H1 (cell line): Measurements from ENCODE around the gene DPP10. TPM values are rescaled to one million over a fixed set of nuclear protein-coding genes. Genes with fewer than 3 reads are reported as not detected.

ENCODE experiments used
- CTCF ChIA-PET: fragments of 300-600 bp; sonication (Branson Sonifier 250); formaldehyde crosslinking; loops from one replicate; lab custom pipeline; 2021; ENCODE audit not compliant: partially characterized antibody; lab: Charles Lee
- POLR2A ChIA-PET: fragments of 300-600 bp; sonication (Branson Sonifier 250); formaldehyde crosslinking; loops from one replicate; lab custom pipeline; 2021; ENCODE audit warnings: inconsistent platforms; ENCODE audit not compliant: partially characterized antibody; lab: Charles Lee
- DNase-seq, 2 experiments: peaks; one replicate each; pipeline versions ENCODE4 v3.0.0 to v3.0.0-alpha.2; 2010 to 2022; ENCODE audit warnings: low spot score in 2 of 2, low read depth in 1 of 2, mixed read lengths in 1 of 2
- FAIRE-seq: peaks from 2 replicates; lab custom pipeline; 2011; peaks lifted over from hg19 to GRCh38; lab: Jason Lieb, UNC
- H2AFZ ChIP-seq: 2 replicates; pipeline ENCODE4 v1.8.1; 2012; ENCODE audit warnings: low read length, inconsistent platforms
- H2AK5ac ChIP-seq: 2 replicates; pipeline ENCODE4 v1.6.1; 2013; ENCODE audit warnings: low read depth, low read length
- H2BK120ac ChIP-seq: replicated peaks from 2 replicates; pipeline ENCODE3; 2013; ENCODE audit warnings: low read depth, low read length, inconsistent platforms
- H2BK12ac ChIP-seq: 2 replicates; pipeline ENCODE4 v1.6.1; 2013; ENCODE audit warnings: low read depth, low read length
- H2BK15ac ChIP-seq: 2 replicates; pipeline ENCODE4 v1.6.1; 2013; ENCODE audit warnings: low read length
- H2BK20ac ChIP-seq: 2 replicates; pipeline ENCODE4 v1.6.1; 2013; ENCODE audit warnings: low read length
- H2BK5ac ChIP-seq: 2 replicates; pipeline ENCODE4 v1.6.1; 2013; ENCODE audit warnings: low read depth, low read length
- H3K14ac ChIP-seq: 2 replicates; pipeline ENCODE4 v1.6.1; 2013; ENCODE audit warnings: inconsistent platforms; ENCODE audit not compliant: insufficient read length
- H3K18ac ChIP-seq: 2 replicates; pipeline ENCODE4 v1.6.1; 2013; ENCODE audit warnings: low read length; ENCODE audit errors: extremely low read depth
- H3K23ac ChIP-seq: 2 replicates; pipeline ENCODE4 v1.6.1; 2013; ENCODE audit warnings: inconsistent platforms; ENCODE audit not compliant: insufficient read length
- H3K23me2 ChIP-seq: 2 replicates; pipeline ENCODE4 v1.6.1; 2013; ENCODE audit warnings: low read depth, low read length
- H3K27ac ChIP-seq: 2 replicates; pipeline ENCODE4 v1.6.1; 2011; ENCODE audit warnings: low read depth, low read length, inconsistent platforms
- H3K27me3 ChIP-seq, 4 experiments: replicated peaks in 1 of 4; 1 replicate in 1 of 4; 2 replicates in 3 of 4; pipeline versions ENCODE4 v1.6.1 to v1.8.1; 2011 to 2013; ENCODE audit warnings: low read length in 3 of 4, mild to moderate bottlenecking in 3 of 4, inconsistent platforms in 2 of 4, mixed read lengths in 2 of 4, moderate library complexity in 1 of 4; ENCODE audit not compliant: control insufficient read depth in 3 of 4, insufficient read depth in 3 of 4; ENCODE audit errors: extremely low read depth in 1 of 4
- H3K36me3 ChIP-seq, 4 experiments: 2 replicates each; pipeline versions ENCODE4 v1.6.1 to v1.8.1; 2011 to 2013; ENCODE audit warnings: mild to moderate bottlenecking in 4 of 4, low read length in 3 of 4, moderate library complexity in 2 of 4, control low read depth in 1 of 4, inconsistent platforms in 1 of 4; ENCODE audit not compliant: insufficient read depth in 4 of 4, control insufficient read depth in 2 of 4
- H3K4ac ChIP-seq: replicated peaks from 2 replicates; pipeline ENCODE3; 2013; ENCODE audit warnings: low read length, low read depth, mixed read lengths, inconsistent platforms; ENCODE audit not compliant: insufficient read length
- H3K4me1 ChIP-seq, 4 experiments: replicated peaks in 1 of 4; 1 replicate in 1 of 4; 2 replicates in 3 of 4; pipeline versions ENCODE4 v1.6.1 to v1.8.1; 2011 to 2013; ENCODE audit warnings: low read length in 3 of 4, inconsistent platforms in 2 of 4, mixed read lengths in 1 of 4; ENCODE audit not compliant: insufficient read depth in 4 of 4, control insufficient read depth in 3 of 4
- H3K4me2 ChIP-seq, 2 experiments: 2 replicates each; pipeline versions ENCODE4 v1.6.1 to v1.8.1; 2011 to 2013; ENCODE audit warnings: low read depth in 2 of 2, low read length in 2 of 2, control low read depth in 1 of 2, inconsistent platforms in 1 of 2, mild to moderate bottlenecking in 1 of 2; ENCODE audit not compliant: insufficient read depth in 1 of 2
- H3K4me3 ChIP-seq, 4 experiments: fragments of 200-600, 300-600 bp in 1 of 4; sonication (generic), shearing (Covaris generic), sonication (Bioruptor Twin) in 1 of 4; 2 replicates each; pipeline versions ENCODE4 v1.5.1 to v1.8.1; 2011 to 2016; ENCODE audit warnings: low read length in 4 of 4, low read depth in 3 of 4, control low read depth in 2 of 4, inconsistent platforms in 2 of 4, mild to moderate bottlenecking in 2 of 4, mixed read lengths in 1 of 4, moderate library complexity in 1 of 4; ENCODE audit not compliant: insufficient read depth in 2 of 4; ENCODE audit errors: extremely low read depth in 1 of 4
- H3K56ac ChIP-seq: replicated peaks from 2 replicates; pipeline ENCODE3; 2013; ENCODE audit warnings: low read depth, mild to moderate bottlenecking, mixed read lengths, low read length, inconsistent platforms; ENCODE audit not compliant: insufficient read length
- H3K79me1 ChIP-seq: 2 replicates; pipeline ENCODE4 v1.6.1; 2013; ENCODE audit warnings: low read depth, low read length, control low read depth
- H3K79me2 ChIP-seq, 2 experiments: 2 replicates each; pipeline versions ENCODE4 v1.6.1 to v1.8.1; 2012 to 2013; ENCODE audit warnings: low read length in 2 of 2, mild to moderate bottlenecking in 2 of 2, inconsistent platforms in 1 of 2; ENCODE audit not compliant: insufficient read depth in 2 of 2, control insufficient read depth in 1 of 2
- H3K9ac ChIP-seq, 4 experiments: replicated peaks in 1 of 4; 1 replicate in 1 of 4; 2 replicates in 3 of 4; pipeline versions ENCODE4 v1.6.1 to v1.8.1; 2011 to 2013; ENCODE audit warnings: low read depth in 3 of 4, low read length in 3 of 4, control low read depth in 2 of 4, mild to moderate bottlenecking in 2 of 4, moderate library complexity in 2 of 4, inconsistent platforms in 1 of 4; ENCODE audit errors: extremely low read depth in 1 of 4
- H3K9me3 ChIP-seq, 2 experiments: 2 replicates each; pipeline versions ENCODE4 v1.6.1 to v1.8.1; 2012 to 2013; ENCODE audit warnings: mild to moderate bottlenecking in 2 of 2, moderate library complexity in 2 of 2, control low read depth in 1 of 2, inconsistent platforms in 1 of 2, low read depth in 1 of 2, low read length in 1 of 2, mixed read lengths in 1 of 2; ENCODE audit not compliant: insufficient read depth in 2 of 2
- H4K20me1 ChIP-seq, 2 experiments: replicated peaks in 1 of 2; 2 replicates each; pipeline versions ENCODE3 to v1.8.1; 2011 to 2013; ENCODE audit warnings: inconsistent platforms in 2 of 2, low read length in 2 of 2, mild to moderate bottlenecking in 1 of 2; ENCODE audit not compliant: insufficient read depth in 2 of 2, control insufficient read depth in 1 of 2
- H4K5ac ChIP-seq: 2 replicates; pipeline ENCODE4 v1.6.1; 2013; ENCODE audit warnings: low read length, low read depth, mixed read lengths, inconsistent platforms; ENCODE audit not compliant: insufficient read length
- H4K8ac ChIP-seq: 2 replicates; pipeline ENCODE4 v1.8.0; 2013; ENCODE audit warnings: mild to moderate bottlenecking, moderate library complexity, low read length, inconsistent platforms; ENCODE audit not compliant: insufficient read depth; ENCODE audit errors: extremely low read depth
- H4K91ac ChIP-seq: replicated peaks from 2 replicates; pipeline ENCODE3; 2013; ENCODE audit warnings: low read length, mixed read lengths, inconsistent platforms; ENCODE audit not compliant: insufficient read length
- BACH1 ChIP-seq: IDR thresholded peaks from 2 replicates; pipeline ENCODE4 v1.6.1; 2012; ENCODE audit warnings: low read length, improper control_type of control experiment
- BRCA1 ChIP-seq: IDR thresholded peaks from 2 replicates; pipeline ENCODE4 v1.6.1; 2012; ENCODE audit warnings: low read depth, low read length, improper control_type of control experiment
- CEBPB ChIP-seq: IDR thresholded peaks from 2 replicates; pipeline ENCODE4 v1.6.1; 2012; ENCODE audit warnings: low read depth, low read length
- CREB1 ChIP-seq: IDR thresholded peaks from 2 replicates; pipeline ENCODE4 v1.6.1; 2012; ENCODE audit warnings: inconsistent platforms
- EZH2 ChIP-seq: fragments of 200-600 bp; sonication (generic); IDR thresholded peaks from 2 replicates; pipeline ENCODE4 v1.7.1; 2012; ENCODE audit warnings: low read depth, mild to moderate bottlenecking, moderate library complexity, low read length, inconsistent platforms; ENCODE audit not compliant: severe bottlenecking
- HDAC2 ChIP-seq, 2 experiments: fragments of 300-600 bp in 1 of 2; sonication (generic) in 1 of 2; IDR thresholded peaks; 2 replicates each; pipeline ENCODE4 v1.6.1; 2011 to 2012; ENCODE audit warnings: low read depth in 2 of 2, low read length in 2 of 2, mild to moderate bottlenecking in 2 of 2, moderate library complexity in 2 of 2, borderline replicate concordance in 1 of 2, inconsistent platforms in 1 of 2
- HDAC6 ChIP-seq: IDR thresholded peaks from one replicate; pipeline ENCODE4 v1.7.1; 2012; ENCODE audit warnings: low read depth, mild to moderate bottlenecking, inconsistent platforms, low read length, moderate library complexity
- JUN ChIP-seq: IDR thresholded peaks from 2 replicates; pipeline ENCODE4 v1.6.1; 2011; ENCODE audit warnings: low read depth, mild to moderate bottlenecking, improper control_type of control experiment, low read length
- MAFK ChIP-seq: IDR thresholded peaks from 2 replicates; pipeline ENCODE4 v1.6.1; 2012; ENCODE audit warnings: low read depth, mild to moderate bottlenecking, improper control_type of control experiment, low read length
- PHF8 ChIP-seq: fragments of 200-600 bp; sonication (generic); conservative IDR thresholded peaks from 2 replicates; pipeline ENCODE4 v1.7.1; 2012; ENCODE audit warnings: low read depth, mild to moderate bottlenecking, inconsistent platforms, low read length, moderate library complexity
- RXRA ChIP-seq: IDR thresholded peaks from 2 replicates; pipeline ENCODE4 v1.6.1; 2011; ENCODE audit warnings: low read depth, mild to moderate bottlenecking, low read length, moderate library complexity; ENCODE audit not compliant: insufficient read depth
- SIRT6 ChIP-seq: IDR thresholded peaks from one replicate; pipeline ENCODE4 v1.7.1; 2012; ENCODE audit warnings: low read length, inconsistent platforms
- SP2 ChIP-seq: IDR thresholded peaks from 2 replicates; pipeline ENCODE4 v1.6.1; 2012; ENCODE audit warnings: mild to moderate bottlenecking, low read length, inconsistent platforms
- TAF1 ChIP-seq: IDR thresholded peaks from 2 replicates; pipeline ENCODE4 v1.6.1; 2011; ENCODE audit warnings: mild to moderate bottlenecking, low read depth, low read length
- TEAD4 ChIP-seq: IDR thresholded peaks from 2 replicates; pipeline ENCODE4 v1.6.1; 2012; ENCODE audit warnings: low read depth, low read length, inconsistent platforms, mixed read lengths
- WGBS, 2 experiments: shearing (Covaris generic) in 1 of 2; methylation state at CpG; one replicate each; pipeline versions ENCODE4 v1.1.6 to v1.1.7; 2013 to 2015; ENCODE audit warnings: low lambda C conversion rate in 2 of 2, mixed read lengths in 2 of 2, inconsistent platforms in 1 of 2, low coverage in 1 of 2, missing lambda C conversion rate in 1 of 2; ENCODE audit not compliant: insufficient replicate concordance in 2 of 2, insufficient coverage in 1 of 2, insufficient read length in 1 of 2; ENCODE audit errors: extremely low coverage in 1 of 2, missing lambda C conversion rate in 1 of 2; 5-methylcytosine and 5-hydroxymethylcytosine counted together
- polyA plus RNA-seq, 7 experiments: library from polyadenylated mRNA; depleted of rRNA in 3 of 7; stranded (reverse) in 5 of 7; unstranded in 2 of 7; fragments of >200 nt in 5 of 7; fragments of 200-250 nt in 2 of 7; gene quantifications; 1 replicate in 5 of 7; 2 replicates in 1 of 7; 4 replicates in 1 of 7; pipeline versions ENCODE4 v1.2.1 to v1.2.3, GENCODE V29; 2011 to 2013; ENCODE audit warnings: missing spikeins in 2 of 7, mixed read lengths in 2 of 7
- total RNA-seq: library from RNA; stranded (reverse); fragmentation: NEBNext Ultra II Directional; extraction: Animal tissue kit (Norgen Biotek cat#: 25700); gene quantifications from 2 replicates; pipeline ENCODE4 v1.2.1, GENCODE V29; 2021

Gene DPP10
- total and polyA plus RNA-seq, 2 of the 8 experiments (the other 6 are each of a cell fraction or from before 2014, with no cell fraction given) = 3.3 to 7.2 TPM

GRCh38 chr2:114727012-114727411 lies 284.6 kb downstream of the DPP10 start:
- ChIA-PET CTCF (interaction anchor here (0.6 to 1.6 kb wide), 3 partner anchors 8 to 975 kb away, joined by 3 to 5 read pairs (median 4); no protein-coding TSS in a partner anchor), POLR2A (interaction anchor here (0.8 kb wide), 1 partner anchor 38 kb away, joined by 3 read pairs; no protein-coding TSS in a partner anchor)
- no peak for DNase-seq
- Histone ChIP-seq H3K56ac (no peak overlapping the region), H3K18ac (no peak overlapping the region), H4K5ac (no peak overlapping the region), H3K9ac (no peak overlapping the region), H2AK5ac (no peak overlapping the region), H3K79me2 (no peaks in the 10 kb centered on the region), H2BK20ac (no peak overlapping the region), H4K20me1 (no peaks in the 10 kb centered on the region), H3K23me2 (no peaks in the 10 kb centered on the region), H3K9me3 (0 out of 4 replicates have a peak, but pooled peaks cover 0 to 6% of the 10 kb centered on the region in 2 experiments), H2AFZ (no peak overlapping the region), H2BK120ac (no peak overlapping the region), H3K79me1 (no peaks in the 10 kb centered on the region), H3K4ac (no peak overlapping the region), H4K91ac (peak overlapping the region; percentile 47), H3K14ac (no peak overlapping the region), H2BK15ac (no peak overlapping the region), H4K8ac (no peak overlapping the region; the same call in 1 of the 2 replicates), H2BK5ac (no peak overlapping the region), H3K27me3 (no peaks in the 10 kb centered on the region), H3K27ac (no peak overlapping the region), H3K4me3 (no peak overlapping the region), H3K4me1 (peaks cover 0 to 3% (median 0%) of the 10 kb centered on the region in 4 experiments; a peak in 1 of 7 replicates), H3K36me3 (no peaks in the 10 kb centered on the region), H2BK12ac (no peak overlapping the region), H3K4me2 (no peak overlapping the region), H3K23ac (no peak overlapping the region)
- FAIRE-seq = no peak
- 91% methylated on average over 3 of the region's 3 CpGs; no CpG with 5 or more reads in 1 of the 2 experiments for WGBS, 2 experiments
- TF ChIP-seq JUN = no peak
- no peak for TF ChIP-seq SIRT6
- TF ChIP-seq HDAC6 = no peak
- TF ChIP-seq CREB1 = no peak
- TF ChIP-seq CEBPB = no peak
- TF ChIP-seq PHF8 = no peak
- no peak for TF ChIP-seq TAF1
- TF ChIP-seq RXRA = no peak
- no peak for TF ChIP-seq EZH2
- no peak for TF ChIP-seq MAFK
- no peak for TF ChIP-seq SP2
- no peak for TF ChIP-seq BACH1
- no peak for TF ChIP-seq TEAD4
- TF ChIP-seq HDAC2 (IDR thresholded peaks at IDR 0.05; ENCODE audit: borderline replicate concordance in 1 of 2, low read depth in 2 of 2, low read length in 2 of 2) = no peak
- TF ChIP-seq BRCA1 = no peak
